SK-N-SH (cell line): ENCODE measurements around the gene NACAD. TPM values are rescaled to one million over a fixed set of nuclear protein-coding genes. Genes with fewer than 3 reads are reported as not detected.

Experiments
- CTCF ChIA-PET: fragments of 300-600, 350-600 bp; formaldehyde crosslinking; extraction: SDS; loops from one replicate; lab custom pipeline; 2021; lab: Yijun Ruan, JAX
- POLR2A ChIA-PET: fragments of 350-600 bp; sonication (Branson Sonifier 250); formaldehyde crosslinking; extraction: SDS; loops from one replicate; lab custom pipeline; 2020; ENCODE audit warnings: antibody characterized with exemption, inconsistent platforms; lab: Yijun Ruan, JAX
- DNase-seq: peaks from one replicate; pipeline ENCODE4 v3.0.0; 2012
- H2AFZ ChIP-seq: fragments of 200-600 bp; sonication (generic); 2 replicates; pipeline ENCODE4 v1.8.1; 2016; ENCODE audit warnings: antibody characterized with exemption, mild to moderate bottlenecking, low read depth
- H3F3A ChIP-seq: fragments of 200-600 bp; sonication (generic); replicated peaks from 2 replicates; pipeline ENCODE3; 2016; ENCODE audit warnings: antibody characterized with exemption, mild to moderate bottlenecking; ENCODE audit not compliant: insufficient read depth
- H3K27ac ChIP-seq, 2 experiments: fragments of 200-500 bp in 1 of 2; fragments of 200-600 bp in 1 of 2; sonication (Bioruptor generic) in 1 of 2; sonication (generic), shearing (Covaris generic) in 1 of 2; 2 replicates each; pipeline versions ENCODE4 v1.5.1 to v1.6.1; 2014 to 2016; ENCODE audit warnings: low read depth in 2 of 2, inconsistent platforms in 1 of 2, low read length in 1 of 2, mild to moderate bottlenecking in 1 of 2, mixed read lengths in 1 of 2
- H3K27me3 ChIP-seq: fragments of 200-600 bp; sonication (generic), shearing (Covaris generic); 2 replicates; pipeline ENCODE4 v1.6.1; 2016; ENCODE audit warnings: mixed run types; ENCODE audit not compliant: insufficient read depth
- H3K36me3 ChIP-seq, 2 experiments: fragments of 200-500 bp in 1 of 2; fragments of 200-600 bp in 1 of 2; sonication (Bioruptor generic) in 1 of 2; sonication (generic) in 1 of 2; replicated peaks in 1 of 2; 2 replicates each; pipeline versions ENCODE3 to v1.5.1; 2014 to 2016; ENCODE audit warnings: low read length in 1 of 2, mild to moderate bottlenecking in 1 of 2; ENCODE audit not compliant: insufficient read depth in 2 of 2, control insufficient read depth in 1 of 2
- H3K4me1 ChIP-seq, 2 experiments: fragments of 200-500 bp in 1 of 2; fragments of 200-600 bp in 1 of 2; sonication (Bioruptor generic) in 1 of 2; sonication (generic), shearing (Covaris generic) in 1 of 2; 2 replicates each; pipeline versions ENCODE4 v1.5.1 to v1.6.1; 2014 to 2016; ENCODE audit warnings: low read depth in 1 of 2, low read length in 1 of 2, mixed run types in 1 of 2; ENCODE audit not compliant: insufficient read depth in 2 of 2, control insufficient read depth in 1 of 2
- H3K4me2 ChIP-seq: fragments of 200-600 bp; sonication (generic), shearing (Covaris generic); 2 replicates; pipeline ENCODE4 v1.6.1; 2017; ENCODE audit warnings: mixed run types
- H3K4me3 ChIP-seq, 2 experiments: fragments of 200-500 bp in 1 of 2; fragments of 200-600 bp in 1 of 2; sonication (Bioruptor generic) in 1 of 2; sonication (generic), shearing (Covaris generic) in 1 of 2; 2 replicates each; pipeline versions ENCODE4 v1.5.1 to v1.8.1; 2014 to 2016; ENCODE audit warnings: low read depth in 2 of 2, inconsistent platforms in 1 of 2, low read length in 1 of 2, mild to moderate bottlenecking in 1 of 2, mixed read lengths in 1 of 2, moderate library complexity in 1 of 2
- H3K79me2 ChIP-seq: fragments of 200-600 bp; sonication (generic); 2 replicates; pipeline ENCODE4 v1.8.1; 2017; ENCODE audit warnings: mild to moderate bottlenecking; ENCODE audit not compliant: insufficient read depth
- H3K9ac ChIP-seq: fragments of 200-600 bp; sonication (generic); 2 replicates; pipeline ENCODE4 v1.6.1; 2017; ENCODE audit warnings: mixed run types
- H3K9me2 ChIP-seq: fragments of 200-600 bp; sonication (generic); 2 replicates; pipeline ENCODE4 v1.6.1; 2017; ENCODE audit warnings: mixed run types
- H3K9me3 ChIP-seq: fragments of 200-600 bp; sonication (generic); 2 replicates; pipeline ENCODE4 v1.6.1; 2017; ENCODE audit warnings: mixed run types, mild to moderate bottlenecking, moderate library complexity
- H4K20me1 ChIP-seq: fragments of 200-600 bp; sonication (generic); 2 replicates; pipeline ENCODE4 v1.6.1; 2017; ENCODE audit warnings: mild to moderate bottlenecking, mixed run types; ENCODE audit not compliant: insufficient read depth
- CTCF ChIP-seq: fragments of 200-600 bp; sonication (generic); IDR thresholded peaks from 2 replicates; pipeline ENCODE4 v1.6.1; 2017; ENCODE audit warnings: antibody characterized with exemption, mild to moderate bottlenecking, moderate library complexity
- EP300 ChIP-seq, 2 experiments: IDR thresholded peaks; 2 replicates each; pipeline versions ENCODE4 v1.4.0 to v1.6.1; 2012; ENCODE audit warnings: borderline replicate concordance in 1 of 2, low read depth in 1 of 2, low read length in 1 of 2
- FOXM1 ChIP-seq: IDR thresholded peaks from 2 replicates; pipeline ENCODE4 v1.4.0; 2012; ENCODE audit warnings: low read depth, mild to moderate bottlenecking
- GABPA ChIP-seq: IDR thresholded peaks from 2 replicates; pipeline ENCODE4 v1.4.0; 2012; ENCODE audit warnings: low read depth, mild to moderate bottlenecking
- MAX ChIP-seq: IDR thresholded peaks from 2 replicates; pipeline ENCODE4 v1.4.0; 2012; ENCODE audit warnings: low read depth
- MEF2A ChIP-seq: IDR thresholded peaks from 2 replicates; pipeline ENCODE4 v1.4.0; 2012; ENCODE audit warnings: low read depth, borderline replicate concordance
- NFIC ChIP-seq: IDR thresholded peaks from 2 replicates; pipeline ENCODE4 v1.4.0; 2012; ENCODE audit warnings: borderline replicate concordance
- POLR2AphosphoS5 ChIP-seq: IDR thresholded peaks from 2 replicates; pipeline ENCODE4 v1.6.1; 2012; ENCODE audit warnings: low read depth, low read length
- RAD21 ChIP-seq: IDR thresholded peaks from 2 replicates; pipeline ENCODE4 v1.6.1; 2012; ENCODE audit warnings: mild to moderate bottlenecking, low read length
- RCOR1 ChIP-seq: fragments of 150-350 bp; IDR thresholded peaks from 2 replicates; pipeline ENCODE4 v1.6.1; 2017; ENCODE audit warnings: antibody characterized with exemption, low read length
- REST ChIP-seq: IDR thresholded peaks from 2 replicates; pipeline ENCODE4 v1.6.1; 2012; ENCODE audit warnings: mild to moderate bottlenecking, low read depth, low read length, moderate library complexity
- RXRA ChIP-seq: IDR thresholded peaks from 2 replicates; pipeline ENCODE4 v1.4.0; 2012; ENCODE audit warnings: low read depth, mild to moderate bottlenecking, borderline replicate concordance
- SMC3 ChIP-seq: IDR thresholded peaks from 2 replicates; pipeline ENCODE4 v1.6.1; 2012; ENCODE audit warnings: low read depth, low read length, improper control_type of control experiment
- TCF12 ChIP-seq: IDR thresholded peaks from 2 replicates; pipeline ENCODE4 v1.4.0; 2012
- TEAD4 ChIP-seq: IDR thresholded peaks from 2 replicates; pipeline ENCODE4 v1.4.0; 2012; ENCODE audit warnings: mild to moderate bottlenecking, borderline replicate concordance; ENCODE audit not compliant: insufficient read depth
- YY1 ChIP-seq: IDR thresholded peaks from 2 replicates; pipeline ENCODE4 v1.4.0; 2012; ENCODE audit warnings: low read depth, mild to moderate bottlenecking
- WGBS: methylation state at CpG from one replicate; pipeline ENCODE4 v1.1.6; 2017; ENCODE audit warnings: low lambda C conversion rate; 5-methylcytosine and 5-hydroxymethylcytosine counted together
- polyA plus RNA-seq, 3 experiments: library from polyadenylated mRNA; depleted of rRNA; stranded (reverse); fragments of >200 nt; gene quantifications; 2 replicates each; pipeline ENCODE4 v1.2.3, GENCODE V29; 2012

The NACAD gene
- polyA plus RNA-seq, 1 of the 3 experiments (the other 2 are of a cell fraction): 2.8 TPM

- Histone ChIP-seq H3K4me1 (peaks cover 0 to 35% of the 10 kb centered on the region in 2 experiments; a peak in 1 of 4 replicates), H3K4me3 (no peak overlapping the region), H3K27ac (no peak overlapping the region; a peak in 1 of 4 replicates), H3K4me2 (no peak overlapping the region), H2AFZ (no peak overlapping the region), H3K79me2 (peaks cover 20% of the 10 kb centered on the region; the same call in 1 of the 2 replicates), H3K9ac (no peak overlapping the region), H3K9me3 (no peaks in the 10 kb centered on the region), H3F3A (peaks cover under 1% of the 10 kb centered on the region), H3K9me2 (no peaks in the 10 kb centered on the region), H4K20me1 (no peaks in the 10 kb centered on the region; the same call in 1 of the 2 replicates), H3K27me3 (no peaks in the 10 kb centered on the region), H3K36me3 (peaks cover 2 to 34% of the 10 kb centered on the region in 2 experiments)
- DNase-seq: peak; percentile 35
- WGBS: 94% methylated on average over 19 of the region's 24 CpGs
- ChIA-PET POLR2A (interaction anchor here (1.6 kb wide), 1 partner anchor 100 kb away, joined by 3 read pairs; no protein-coding TSS in a partner anchor), CTCF (interaction anchor here (0.9 kb wide), 1 partner anchor 111 kb away, joined by 3 read pairs; no protein-coding TSS in a partner anchor)
- TF ChIP-seq EP300 (IDR thresholded peaks at IDR 0.05; ENCODE audit: borderline replicate concordance in 1 of 2, low read depth in 1 of 2, low read length in 1 of 2): no peak
- no peak for TF ChIP-seq MEF2A
Observed at GRCh38 chr7:45084901-45085618, 3.7 kb downstream of the NACAD start.

GRCh38 chr7:45084336-45084735 is 4.4 kb downstream of the NACAD start:
- H3K9ac ChIP-seq: no peak overlapping the region
- H3K4me2 ChIP-seq: no peak overlapping the region
- POLR2A ChIA-PET: no interaction called here
- H3K79me2 ChIP-seq: peaks cover 20% of the 10 kb centered on the region; the same call in 1 of the 2 replicates
- H3F3A ChIP-seq: peaks cover 3% of the 10 kb centered on the region
- no peaks in the 10 kb centered on the region for H3K9me3 ChIP-seq
- no peak overlapping the region for H2AFZ ChIP-seq
- H3K9me2 ChIP-seq: no peaks in the 10 kb centered on the region
- H4K20me1 ChIP-seq: no peaks in the 10 kb centered on the region; the same call in 1 of the 2 replicates
- H3K27me3 ChIP-seq: no peaks in the 10 kb centered on the region
- peaks cover 5 to 34% of the 10 kb centered on the region in 2 experiments for H3K36me3 ChIP-seq
- no peak for TF ChIP-seq RCOR1
- no peak for TF ChIP-seq EP300 (IDR thresholded peaks at IDR 0.05; ENCODE audit: borderline replicate concordance in 1 of 2, low read depth in 1 of 2, low read length in 1 of 2)
- TF ChIP-seq FOXM1: no peak
- no peak for TF ChIP-seq RXRA
- no peak for TF ChIP-seq MAX
- TF ChIP-seq SMC3: no peak
- no peak for TF ChIP-seq POLR2AphosphoS5
- TF ChIP-seq GABPA: no peak
- TF ChIP-seq TEAD4: no peak
- TF ChIP-seq CTCF: no peak
- TF ChIP-seq NFIC: no peak
- TF ChIP-seq RAD21: no peak
- TF ChIP-seq REST: no peak
- no peak for TF ChIP-seq TCF12
- no peak for TF ChIP-seq YY1
- CTCF ChIA-PET: no interaction called here
- peaks cover 0 to 30% of the 10 kb centered on the region in 2 experiments; a peak in 1 of 4 replicates for H3K4me1 ChIP-seq
- 92% methylated on average over 5 of the region's 5 CpGs for WGBS
- H3K27ac ChIP-seq: no peak overlapping the region
- peak; percentile 7 for DNase-seq
- H3K4me3 ChIP-seq: no peak overlapping the region
